DMS153 treated with DMSO at 0.1 percent for 48 hours (cell line): ENCODE measurements around the gene NBAS.

Experiments used
- DNase-seq: peaks from one replicate; lab custom pipeline; 2025; ENCODE audit not compliant: unreplicated experiment; lab: John Stamatoyannopoulos, UW

NBAS gene

DNA sequence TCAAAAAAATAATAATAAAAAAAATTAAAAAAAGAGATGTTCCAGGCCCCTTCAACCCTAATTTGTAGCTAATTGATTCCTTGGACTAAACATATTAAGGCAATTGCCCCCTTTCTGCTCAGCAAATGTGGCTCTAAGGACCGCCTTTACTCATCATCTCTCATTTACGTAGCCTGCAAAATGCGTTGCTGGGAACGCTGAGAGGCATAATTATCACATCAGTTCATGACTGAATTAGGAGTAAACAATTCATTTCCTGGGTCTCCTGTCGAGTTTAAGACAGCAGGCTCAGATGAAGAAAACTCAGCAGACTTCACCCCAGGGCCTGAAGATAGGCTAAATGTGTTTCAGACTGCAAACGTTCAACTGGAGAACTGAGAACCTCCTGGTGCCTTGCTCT, 413.5 kb downstream of the NBAS start:
- DNase-seq, result no peak

- no peak for DNase-seq
Observed at GRCh38 chr2:15146960-15147359, 414.2 kb downstream of the NBAS start.

DNA sequence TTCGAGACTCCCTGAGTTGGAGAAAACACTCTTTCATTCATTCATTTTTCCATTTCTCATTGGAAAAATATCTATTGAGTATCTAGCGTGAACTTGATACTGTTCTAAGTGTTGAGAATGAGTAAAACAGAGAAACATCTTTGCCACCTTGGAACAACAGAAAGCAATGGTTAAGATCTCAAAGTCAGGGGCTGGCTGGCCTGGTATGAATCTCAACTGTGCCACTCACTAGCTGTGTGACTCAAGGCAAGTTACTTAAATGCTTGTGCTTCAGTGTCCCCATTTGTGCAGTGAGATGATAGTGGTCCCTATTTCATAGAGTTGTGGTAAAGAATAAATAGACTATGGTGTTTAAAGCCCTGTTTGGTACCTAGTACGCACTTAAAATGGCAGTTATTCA, 415.2 kb downstream of the NBAS start:
- no peak for DNase-seq

DNA sequence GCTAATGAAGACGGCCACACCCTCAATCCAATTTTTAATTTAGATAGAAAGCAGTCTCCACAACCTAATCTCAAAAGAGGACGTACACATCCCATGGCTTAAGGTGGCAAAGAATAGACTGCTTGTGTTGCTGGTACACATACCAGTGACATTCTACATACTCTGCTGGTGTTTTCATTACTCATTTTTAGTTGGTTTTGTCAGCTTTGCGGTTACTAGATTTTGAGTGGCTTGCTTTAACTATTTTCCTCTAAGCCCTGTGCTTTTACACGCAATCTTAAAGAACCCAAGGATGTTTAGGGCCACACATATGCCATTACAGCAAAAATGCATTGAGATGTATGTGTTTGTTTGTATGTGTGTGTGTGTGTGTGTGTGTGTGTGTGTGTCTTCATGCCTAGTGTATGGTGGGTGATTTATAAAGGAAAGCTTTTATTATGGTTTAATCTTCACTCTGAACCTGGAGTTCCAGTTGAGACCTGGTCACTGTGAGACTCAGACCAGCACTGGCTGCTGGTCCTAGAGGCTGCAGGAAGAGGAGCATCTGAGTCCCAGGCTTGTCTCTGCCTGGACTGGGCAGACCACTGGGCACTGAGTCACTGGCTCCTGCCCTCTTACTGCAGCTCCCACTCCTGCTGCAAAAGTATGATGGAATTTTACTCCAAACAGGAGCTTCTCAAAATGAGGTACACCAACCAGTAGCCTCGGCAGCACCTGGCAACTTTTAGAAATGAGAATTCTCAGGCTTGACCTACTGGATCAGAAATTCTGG, 415.9 kb downstream of the NBAS start:
- DNase-seq, result no peak

- DNase-seq, result peak; percentile 50
Observed at GRCh38 chr2:15142069-15142689, 419.0 kb downstream of the NBAS start.

DNA sequence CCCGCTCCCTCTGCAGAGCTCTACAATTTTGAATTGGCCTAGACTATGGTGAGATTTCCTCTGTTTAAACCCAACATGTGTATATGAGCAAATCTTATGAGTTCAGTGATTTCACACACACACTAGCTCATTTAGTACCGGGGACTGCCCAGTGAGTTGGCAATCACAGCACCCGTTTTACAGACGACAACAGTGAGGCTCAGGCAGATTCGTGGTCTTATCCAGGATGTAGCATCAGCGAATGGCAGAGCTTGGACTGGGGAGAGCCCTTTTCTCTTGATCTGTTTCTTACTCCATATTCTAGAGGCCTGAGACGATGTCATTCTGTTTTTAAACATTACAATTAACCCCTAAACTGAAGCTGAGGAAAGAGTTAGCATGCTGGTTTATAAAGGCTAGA, 419.9 kb downstream of the NBAS start:
- no peak for DNase-seq

- DNase-seq, result no peak
Observed at GRCh38 chr2:15136639-15137038, 424.5 kb downstream of the NBAS start.

DNA sequence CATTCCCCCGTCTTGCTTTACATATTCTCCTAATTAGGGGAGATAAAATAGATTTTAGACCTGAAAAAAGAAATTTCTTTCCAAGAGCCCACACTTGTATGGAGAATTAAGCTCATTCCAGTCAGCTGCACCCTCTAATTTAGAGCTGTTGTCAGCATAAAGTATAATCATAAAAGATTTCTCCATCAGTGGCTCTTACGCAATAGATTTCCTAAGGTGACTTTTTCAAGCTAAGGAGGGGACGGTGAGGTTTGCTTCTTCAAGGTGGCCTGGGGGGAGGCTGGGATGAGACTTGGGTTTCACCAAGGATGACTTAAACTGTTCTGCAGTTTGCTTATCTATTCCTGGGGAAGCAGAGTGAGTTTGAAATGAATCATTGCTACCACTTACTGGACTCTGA, 426.2 kb downstream of the NBAS start:
- no peak for DNase-seq

- no peak for DNase-seq
Observed at GRCh38 chr2:15133461-15133860, 427.7 kb downstream of the NBAS start.

DNA sequence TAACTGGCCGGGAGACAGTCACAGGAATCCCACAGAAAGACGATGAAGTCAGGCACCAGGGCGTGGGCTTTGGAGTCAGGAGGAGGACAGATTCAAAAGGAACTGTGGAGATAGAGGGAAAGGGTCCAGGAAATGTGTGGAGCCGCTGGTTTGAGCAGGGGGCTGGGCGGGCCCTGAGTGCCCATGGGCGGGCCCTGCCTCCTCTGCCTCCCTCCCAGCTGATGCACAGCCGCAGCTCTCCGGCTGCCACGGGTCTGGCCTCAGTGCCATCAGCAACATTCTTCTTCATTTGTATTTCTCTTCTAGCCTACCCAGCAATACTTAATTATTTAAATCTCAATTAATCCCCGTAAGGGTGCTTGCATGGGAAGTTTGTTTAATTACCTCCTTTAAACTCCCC, 432.3 kb downstream of the NBAS start:
- no peak for DNase-seq

DNA sequence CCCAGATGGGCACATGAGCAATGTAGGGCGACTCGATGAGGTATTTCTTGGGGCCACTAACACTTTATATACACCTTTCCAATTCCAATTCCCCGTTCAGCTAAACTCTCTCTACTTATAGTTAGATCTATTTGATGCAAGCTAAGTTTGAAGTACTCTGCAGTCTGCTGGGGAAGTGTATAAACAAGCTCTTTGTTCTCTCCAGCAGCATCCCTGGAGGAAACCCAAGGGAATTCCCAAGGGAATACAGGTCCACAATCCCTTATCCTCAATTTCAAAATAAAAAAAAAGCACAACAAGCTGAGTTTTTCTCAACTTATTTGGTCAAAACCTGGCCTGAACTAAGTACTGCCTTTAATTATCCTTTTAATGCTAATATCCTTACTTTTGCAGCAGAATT, 433.3 kb downstream of the NBAS start:
- peak; percentile 18 for DNase-seq

DNA sequence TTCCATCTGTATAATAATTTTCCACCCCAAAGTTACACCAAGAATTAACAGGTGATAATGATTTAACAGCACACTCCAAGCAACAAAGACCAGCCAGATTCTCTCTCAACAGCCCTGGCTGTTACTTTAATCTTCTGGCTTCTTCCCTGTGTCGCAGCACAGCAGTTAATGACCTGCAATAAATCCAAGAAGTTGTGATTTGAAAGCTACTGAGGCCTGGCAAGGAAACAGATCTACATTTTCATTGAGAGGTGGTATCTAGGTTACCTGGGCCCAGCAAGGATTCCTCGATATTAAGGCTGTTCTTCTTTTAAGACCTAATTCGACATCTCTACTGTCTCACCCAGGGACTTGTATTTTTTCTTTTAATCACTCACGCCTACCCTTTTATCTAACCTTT, 433.8 kb downstream of the NBAS start:
- DNase-seq, result no peak

- no peak for DNase-seq
Observed at GRCh38 chr2:15126373-15126772, 434.8 kb downstream of the NBAS start.

GRCh38 chr2:15122915-15123314, 438.2 kb downstream of the NBAS start:
- no peak for DNase-seq

DNA sequence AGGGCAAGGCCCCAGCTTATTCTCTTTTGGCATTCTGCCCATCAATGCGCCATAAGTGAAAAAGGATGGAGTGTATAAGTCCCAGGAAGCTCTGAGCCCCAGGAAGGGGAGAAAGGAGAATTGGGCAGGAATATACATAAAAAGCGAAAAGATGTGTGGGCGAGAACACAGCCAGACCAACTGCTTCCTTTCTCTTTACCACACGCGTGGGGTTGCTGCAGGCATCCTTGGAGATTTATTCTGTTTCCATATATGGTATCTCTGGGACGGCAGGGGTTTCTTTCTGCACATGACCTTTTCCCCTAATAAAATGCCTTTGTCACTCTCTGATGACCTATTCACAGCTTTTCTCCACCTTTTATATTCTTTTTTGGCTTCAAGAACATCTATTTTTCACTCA, 440.5 kb downstream of the NBAS start:
- DNase-seq, result no peak

GRCh38 chr2:15119722-15120175, 441.4 kb downstream of the NBAS start:
- no peak for DNase-seq

DNA sequence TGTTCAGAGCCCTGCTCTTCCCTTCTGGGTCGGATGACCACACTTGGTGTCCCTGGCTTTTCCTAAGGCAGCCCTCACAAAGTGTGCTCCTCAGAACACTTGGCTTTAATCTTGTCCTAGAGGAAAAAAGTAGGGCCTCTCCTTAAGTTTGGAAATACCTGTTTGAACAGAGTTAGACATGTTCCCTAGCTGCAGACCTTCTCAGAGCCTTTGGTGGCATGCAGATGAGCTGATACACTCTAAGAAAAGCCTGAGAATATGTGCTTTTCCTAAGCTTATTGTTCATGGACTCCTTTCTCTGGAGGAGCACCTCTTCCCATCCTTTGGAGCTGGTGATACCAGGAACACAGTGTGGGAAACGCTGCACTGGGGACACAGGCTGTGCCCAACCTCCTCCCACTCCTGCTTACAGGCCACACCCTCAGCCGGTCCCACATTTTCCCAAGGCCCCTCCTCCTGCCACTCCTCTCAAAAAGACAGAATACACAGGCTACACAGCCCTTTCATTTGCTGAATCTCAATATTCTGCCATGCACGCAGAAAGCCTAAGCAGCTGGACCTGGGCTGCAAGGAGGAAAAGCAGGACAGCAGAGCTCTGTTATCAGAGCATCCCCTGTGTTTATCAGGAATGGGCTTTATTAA, 443.6 kb downstream of the NBAS start:
- no peak for DNase-seq
